ENCODE data around the gene RAB37. TPM values are rescaled to one million over a fixed set of nuclear protein-coding genes. Genes with fewer than 3 reads are reported as not detected.

RAB37 gene
- under 1 TPM in 1 of 2 donors, not detected in 1; under 0.01 TPM for total RNA-seq

GRCh38 chr17:74736513-74737298, at the start of gene RAB37:
Gene RAB37, plus strand, starts transcription at chr17:74737256. Its CDS starts 17 bp downstream, at chr17:74737273.

GRCh38 chr17:74712756-74713155, 24.3 kb upstream of the RAB37 start, which contains the start of gene CD300LF:
Gene CD300LF, minus strand, starts transcription at chr17:74712923. Its CDS starts 57 bp downstream, at chr17:74712866.

GRCh38 chr17:74748529-74749278, 11.6 kb downstream of the RAB37 start, which contains the start of gene NHERF1:
Gene NHERF1, plus strand, starts transcription at chr17:74748628. Its CDS starts 219 bp downstream, at chr17:74748847.

GRCh38 chr17:74776044-74776962, 39.2 kb downstream of the RAB37 start, which contains the start of gene NAT9:
Gene NAT9, minus strand, starts transcription at chr17:74776345. Its CDS starts 647 bp downstream, at chr17:74775698.

Other genes with a start within 250 kb of the RAB37 start
- gene CD300LB, start 205.8 kb upstream of the RAB37 start, total RNA-seq = not detected
- not detected for gene CD300C, start 191.1 kb upstream of the RAB37 start, total RNA-seq
- not detected for gene CD300H, start 169.7 kb upstream of the RAB37 start, total RNA-seq
- not detected for gene CD300LD, start 145.0 kb upstream of the RAB37 start, total RNA-seq
- gene CD300E, start 113.5 kb upstream of the RAB37 start, total RNA-seq = not detected
- not detected for gene CD300LF, start 24.3 kb upstream of the RAB37 start, total RNA-seq
- 10 to 100 TPM in 1 of 2 donors, 1 to 10 TPM in 1; 8.9 to 21.6 TPM for gene NHERF1, start 11.4 kb downstream of the RAB37 start, total RNA-seq
- 10 to 100 TPM; 18.6 to 23.0 TPM for gene NAT9, start 39.1 kb downstream of the RAB37 start, total RNA-seq
- not detected for gene GRIN2C, start 122.6 kb downstream of the RAB37 start, total RNA-seq
- gene FDXR, start 135.7 kb downstream of the RAB37 start, total RNA-seq = 10 to 100 TPM; 16.9 to 22.3 TPM
- gene FADS6, start 156.4 kb downstream of the RAB37 start, total RNA-seq = not detected
- not detected for gene USH1G, start 186.0 kb downstream of the RAB37 start, total RNA-seq
- gene OTOP2, start 187.0 kb downstream of the RAB37 start, total RNA-seq = not detected
- gene OTOP3, start 198.6 kb downstream of the RAB37 start, total RNA-seq = not detected
- not detected for gene HID1, start 235.5 kb downstream of the RAB37 start, total RNA-seq